Mucosa of descending colon (tissue), 3 donors: ENCODE results near the gene SLC9A7. TPM values are rescaled to one million over a fixed set of nuclear protein-coding genes. Genes with fewer than 3 reads are reported as not detected.

Experiments
- ATAC-seq: fragments of 200-7000 bp; cut with Tn5 transposase; one replicate; pipeline ENCODE4 v1.9.1; 2020; ENCODE audit warnings: mild to moderate bottlenecking, moderate library complexity
- DNase-seq, 3 donors: peaks; one replicate each; pipeline ENCODE4 v3.0.0-alpha.2; 2020
- H3K36me3 ChIP-seq: fragments of 200-600 bp; one replicate; pipeline ENCODE4 v1.8.0; 2021; ENCODE audit warnings: low read depth, mild to moderate bottlenecking
- H3K4me1 ChIP-seq: fragments of 200-600 bp; one replicate; pipeline ENCODE4 v1.8.0; 2021; ENCODE audit warnings: low read depth, mild to moderate bottlenecking
- H3K4me3 ChIP-seq: fragments of 200-600 bp; one replicate; pipeline ENCODE4 v1.8.0; 2021; ENCODE audit warnings: mild to moderate bottlenecking
- H3K9me3 ChIP-seq: fragments of 200-600 bp; one replicate; pipeline ENCODE4 v1.8.0; 2021; ENCODE audit warnings: mild to moderate bottlenecking
- CTCF ChIP-seq: fragments of 200-600 bp; IDR thresholded peaks from one replicate; pipeline ENCODE4 v1.8.0; 2022; ENCODE audit warnings: antibody characterized with exemption, mild to moderate bottlenecking
- intact Hi-C, 2 donors: fragments of 100-400 bp; cut with DNase I in 1 of 2; cut with micrococcal nuclease in 1 of 2; formaldehyde crosslinking; loops; one replicate each; pipeline versions ENCODE4 v1.11.0 to v1.11.1; 2022; cut with DNase I, micrococcal nuclease
- total RNA-seq, 3 donors: library from RNA; stranded (reverse); fragmentation: NEBNext Ultra II Directional in 2 of 3; extraction: Animal tissue kit (Norgen Biotek cat#: 25700) in 2 of 3; gene quantifications; one replicate each; pipeline versions ENCODE4 v1.2.1 to v1.2.4, GENCODE V29; 2021 to 2023
- donor health status: DM: no; HTN: no; CAD: no; lungs with moderate emphysema.
- donor health status: DM: no; HTN: no; CAD: no.
- donor health status: DM: no; HTN: yes; CAD: no.

The SLC9A7 gene
- total RNA-seq, 3 donors from 2014 or later = 0.46 to 2.7 (median 1.3) TPM

- ATAC-seq (no peak), DNase-seq (no peak)
- no peaks in the 10 kb centered on the region for H3K4me1 ChIP-seq
- TF ChIP-seq CTCF = no peak
- no peaks in the 10 kb centered on the region for H3K36me3 ChIP-seq
- intact Hi-C loops = no loop called here
- no peak overlapping the region for H3K4me3 ChIP-seq
- no peaks in the 10 kb centered on the region for H3K9me3 ChIP-seq
These were observed 48.5 kb downstream of the SLC9A7 start for GRCh38 chrX:46710425-46710824.

GRCh38 chrX:46707274-46707965, 51.5 kb downstream of the SLC9A7 start:
- no peaks in the 10 kb centered on the region for H3K4me1 ChIP-seq
- ATAC-seq (no peak), DNase-seq (no peak)
- H3K36me3 ChIP-seq = no peaks in the 10 kb centered on the region
- intact Hi-C loops = no loop called here
- no peaks in the 10 kb centered on the region for H3K9me3 ChIP-seq
- H3K4me3 ChIP-seq = no peak overlapping the region
- TF ChIP-seq CTCF = no peak

GRCh38 chrX:46704767-46705386, 54.0 kb downstream of the SLC9A7 start:
- TF ChIP-seq CTCF = no peak

GRCh38 chrX:46703980-46704379, 54.9 kb downstream of the SLC9A7 start:
- H3K9me3 ChIP-seq = no peaks in the 10 kb centered on the region
- DNase-seq = no peak
- H3K4me1 ChIP-seq = no peaks in the 10 kb centered on the region
- ATAC-seq = no peak
- no peaks in the 10 kb centered on the region for H3K36me3 ChIP-seq
- no peak overlapping the region for H3K4me3 ChIP-seq
- TF ChIP-seq CTCF = no peak
- intact Hi-C loops = no loop called here

More at GRCh38 chrX:46704767-46705386, 54.0 kb downstream of the SLC9A7 start:
- Histone ChIP-seq H3K4me1 (no peaks in the 10 kb centered on the region), H3K9me3 (no peaks in the 10 kb centered on the region), H3K4me3 (no peak overlapping the region), H3K36me3 (no peaks in the 10 kb centered on the region)
- intact Hi-C loops = no loop called here
- DNase-seq = no peak
- no peak for ATAC-seq

GRCh38 chrX:46698691-46699090, 60.2 kb downstream of the SLC9A7 start:
- no peaks in the 10 kb centered on the region for H3K36me3 ChIP-seq
- DNase-seq (no peak), ATAC-seq (no peak)
- intact Hi-C loops = no loop called here
- no peaks in the 10 kb centered on the region for H3K9me3 ChIP-seq
- H3K4me3 ChIP-seq = no peak overlapping the region
- no peak for TF ChIP-seq CTCF
- no peaks in the 10 kb centered on the region for H3K4me1 ChIP-seq
